DND-41 (cell line): Measurements from ENCODE around the gene TGM2.

Source experiments
- CTCF ChIP-seq: IDR thresholded peaks from 2 replicates; pipeline ENCODE4 v1.5.1; 2012; ENCODE audit warnings: borderline replicate concordance, low read length, moderate library complexity, mild to moderate bottlenecking; ENCODE audit not compliant: poor library complexity, severe bottlenecking; ENCODE audit errors: extremely low read depth
- EZH2 ChIP-seq: IDR thresholded peaks from 3 replicates; pipeline ENCODE4 v1.6.1; 2012; ENCODE audit warnings: borderline replicate concordance, low read depth, mild to moderate bottlenecking, moderate library complexity, low read length, inconsistent platforms; ENCODE audit not compliant: severe bottlenecking

DNA sequence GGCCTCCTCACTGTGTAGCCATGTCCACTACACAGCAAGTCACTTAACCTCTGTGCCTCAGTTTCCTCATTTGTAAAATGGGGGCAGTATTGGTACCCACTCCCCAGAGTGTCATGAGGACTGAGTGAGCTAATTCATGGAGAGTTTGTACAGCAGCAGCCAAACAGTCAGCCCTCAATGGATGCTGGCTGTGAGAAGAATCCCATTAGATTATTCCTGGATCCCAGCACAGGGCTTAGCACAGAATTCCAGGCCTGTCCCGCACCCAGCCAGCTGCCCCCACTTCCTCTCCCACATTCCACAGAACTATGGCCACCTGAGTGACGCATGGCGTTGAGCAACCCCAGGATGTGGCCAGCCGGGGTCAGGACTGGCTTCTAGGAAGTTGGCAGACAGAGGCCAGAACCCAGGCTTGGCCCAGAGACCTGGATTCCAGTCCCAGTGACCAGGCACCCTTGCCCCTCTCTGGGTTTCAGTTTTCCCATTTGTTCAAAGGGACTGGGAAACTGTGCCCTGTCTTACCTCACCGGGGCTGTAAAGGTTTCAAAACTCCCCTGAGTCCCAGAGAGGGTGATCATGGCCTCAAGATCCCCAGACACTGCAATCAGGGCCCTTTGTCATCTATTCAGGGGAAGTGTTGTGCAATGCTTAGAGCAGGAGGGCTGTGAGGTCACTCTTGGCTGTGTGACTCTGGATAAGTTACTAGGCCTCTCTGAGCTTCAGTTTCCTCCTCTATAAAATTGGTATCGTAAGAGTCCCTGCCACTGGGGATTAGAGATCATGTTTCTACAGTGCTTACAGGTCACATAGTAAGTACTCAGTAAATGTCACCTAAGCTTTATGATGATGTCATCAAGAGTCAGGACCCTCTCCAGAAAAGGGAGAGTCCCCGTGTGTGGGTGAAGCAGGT lies 3.0 kb upstream of the TGM2 start:
- TF ChIP-seq CTCF (no peak), EZH2 (no peak)
